Measurements from ENCODE around the gene MYG1.

MYG1 gene

GRCh38 chr12:53258541-53259539 lies 40.7 kb upstream of the MYG1 start:
- in situ Hi-C loops (cut with MboI; ENCODE audit: low sequenced_read_pairs, unreplicated experiment), result no loop called here
- DNase-seq (ENCODE audit: low spot score), result no peak
- TF ChIP-seq CTCF (IDR thresholded peaks at IDR 0.05; ENCODE audit: borderline replicate concordance, control extremely low read depth, extremely low read depth, insufficient read depth, missing control alignments), result no peak

- TF ChIP-seq CTCF (IDR thresholded peaks at IDR 0.05; ENCODE audit: borderline replicate concordance, control extremely low read depth, extremely low read depth, insufficient read depth, missing control alignments), result no peak
- no peak for DNase-seq (ENCODE audit: low spot score)
- in situ Hi-C loops (cut with MboI; ENCODE audit: low sequenced_read_pairs, unreplicated experiment), result no loop called here
Measured at GRCh38 chr12:53259891-53260290, 39.6 kb upstream of the MYG1 start.

- in situ Hi-C loops (cut with MboI; ENCODE audit: low sequenced_read_pairs, unreplicated experiment), result no loop called here
- TF ChIP-seq CTCF (IDR thresholded peaks at IDR 0.05; ENCODE audit: borderline replicate concordance, control extremely low read depth, extremely low read depth, insufficient read depth, missing control alignments), result no peak
- DNase-seq (ENCODE audit: low spot score), result no peak
Measured at GRCh38 chr12:53265783-53266182, 33.7 kb upstream of the MYG1 start.

GRCh38 chr12:53267306-53267998 lies 32.0 kb upstream of the MYG1 start:
- TF ChIP-seq CTCF (IDR thresholded peaks at IDR 0.05; ENCODE audit: borderline replicate concordance, control extremely low read depth, extremely low read depth, insufficient read depth, missing control alignments), result no peak
- no peak for DNase-seq (ENCODE audit: low spot score)
- in situ Hi-C loops (cut with MboI; ENCODE audit: low sequenced_read_pairs, unreplicated experiment), result no loop called here

- DNase-seq (ENCODE audit: low spot score), result peak; percentile 94
- in situ Hi-C loops (cut with MboI; ENCODE audit: low sequenced_read_pairs, unreplicated experiment), result no loop called here
- no peak for TF ChIP-seq CTCF (IDR thresholded peaks at IDR 0.05; ENCODE audit: borderline replicate concordance, control extremely low read depth, extremely low read depth, insufficient read depth, missing control alignments)
Measured at GRCh38 chr12:53267999-53268629, 31.4 kb upstream of the MYG1 start, which contains the start of gene ESPL1. Gene ESPL1 (plus strand): TSS chr12:53268299. CDS start chr12:53268767, 468 bp downstream.
